Choroid plexus epithelial cell (primary cell): ENCODE measurements around the gene COMMD7.

Source experiments
- DNase-seq: peaks from one replicate; pipeline ENCODE4 v3.0.0-alpha.2; 2010; ENCODE audit warnings: low read depth
- H3K4me3 ChIP-seq: 2 replicates; pipeline ENCODE4 v1.5.1; 2011; ENCODE audit warnings: low read depth, mild to moderate bottlenecking, control low read depth, low read length, moderate library complexity
- TF ChIP-seq, protein P1 (sequence below): conservative IDR thresholded peaks from 2 replicates; pipeline ENCODE4 v1.5.1; 2011; ENCODE audit warnings: low read depth, mild to moderate bottlenecking, control low read depth, inconsistent platforms, low read length, moderate library complexity

The COMMD7 gene

DNA sequence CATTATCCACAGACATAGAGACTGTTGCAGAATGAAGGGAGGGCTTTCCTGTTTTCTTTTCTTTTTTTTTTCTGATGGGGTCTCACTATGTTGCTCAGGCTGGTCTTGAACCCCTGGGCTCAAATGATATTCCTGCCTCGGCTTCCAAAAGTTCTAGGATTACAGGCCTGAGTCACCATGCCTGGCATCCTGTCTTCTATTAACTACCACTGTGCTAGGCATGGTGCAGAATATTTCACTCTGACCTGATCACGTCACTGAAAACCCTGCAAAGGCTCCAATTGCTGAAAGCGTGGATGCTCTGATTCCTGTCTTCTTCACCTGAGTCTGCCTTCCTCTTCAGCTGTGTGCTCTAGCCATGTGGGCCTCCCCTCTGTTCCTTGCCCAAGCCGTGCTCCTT is 10.5 kb upstream of the COMMD7 start:
- no peak overlapping the region for H3K4me3 ChIP-seq
- TF ChIP-seq, protein P1, sequence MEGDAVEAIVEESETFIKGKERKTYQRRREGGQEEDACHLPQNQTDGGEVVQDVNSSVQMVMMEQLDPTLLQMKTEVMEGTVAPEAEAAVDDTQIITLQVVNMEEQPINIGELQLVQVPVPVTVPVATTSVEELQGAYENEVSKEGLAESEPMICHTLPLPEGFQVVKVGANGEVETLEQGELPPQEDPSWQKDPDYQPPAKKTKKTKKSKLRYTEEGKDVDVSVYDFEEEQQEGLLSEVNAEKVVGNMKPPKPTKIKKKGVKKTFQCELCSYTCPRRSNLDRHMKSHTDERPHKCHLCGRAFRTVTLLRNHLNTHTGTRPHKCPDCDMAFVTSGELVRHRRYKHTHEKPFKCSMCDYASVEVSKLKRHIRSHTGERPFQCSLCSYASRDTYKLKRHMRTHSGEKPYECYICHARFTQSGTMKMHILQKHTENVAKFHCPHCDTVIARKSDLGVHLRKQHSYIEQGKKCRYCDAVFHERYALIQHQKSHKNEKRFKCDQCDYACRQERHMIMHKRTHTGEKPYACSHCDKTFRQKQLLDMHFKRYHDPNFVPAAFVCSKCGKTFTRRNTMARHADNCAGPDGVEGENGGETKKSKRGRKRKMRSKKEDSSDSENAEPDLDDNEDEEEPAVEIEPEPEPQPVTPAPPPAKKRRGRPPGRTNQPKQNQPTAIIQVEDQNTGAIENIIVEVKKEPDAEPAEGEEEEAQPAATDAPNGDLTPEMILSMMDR = no peak
- DNase-seq = peak; percentile 45

- TF ChIP-seq, protein P1 = no peak
- DNase-seq = peak; percentile 62
- H3K4me3 ChIP-seq = no peak overlapping the region
These were observed 9.4 kb upstream of the COMMD7 start for GRCh38 chr20:32752458-32753250.

DNA sequence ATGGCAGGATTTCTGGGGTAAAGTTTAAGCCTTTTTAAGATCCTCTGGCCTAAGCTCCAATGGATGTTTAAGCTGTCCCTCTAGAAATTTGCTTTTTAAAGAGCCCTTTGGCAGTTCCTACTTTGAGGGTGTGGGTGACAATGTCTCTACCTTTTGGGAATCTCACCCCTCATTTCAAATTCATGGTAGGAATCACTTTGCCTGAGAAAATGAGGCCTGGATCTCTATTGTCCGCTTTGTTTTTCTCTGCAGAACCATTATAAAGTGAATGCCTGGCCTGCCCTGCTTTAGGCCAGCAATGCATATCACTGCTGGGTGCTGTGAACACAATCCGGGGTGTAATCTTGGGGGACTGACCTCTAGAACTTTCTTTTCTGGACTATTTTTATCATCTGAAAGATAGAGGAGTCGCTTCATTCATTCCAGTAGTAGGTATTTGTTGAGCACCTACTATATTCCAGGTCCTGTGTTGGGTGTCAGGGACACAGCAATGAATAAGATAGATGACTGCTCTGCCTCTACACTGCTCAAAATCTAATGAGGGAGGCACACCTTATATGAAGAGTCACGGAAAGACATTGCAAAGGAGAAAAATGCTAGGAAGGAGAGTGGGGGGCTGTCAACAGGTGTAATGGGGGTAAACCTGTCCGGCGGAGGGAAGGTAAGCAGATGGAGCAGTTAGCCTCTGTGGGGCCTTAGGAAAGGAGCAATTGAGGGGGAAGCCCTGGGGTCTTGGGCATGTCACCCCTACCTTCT is 8.6 kb upstream of the COMMD7 start:
- H3K4me3 ChIP-seq = no peak overlapping the region
- DNase-seq = no peak
- TF ChIP-seq, protein P1 = no peak

DNA sequence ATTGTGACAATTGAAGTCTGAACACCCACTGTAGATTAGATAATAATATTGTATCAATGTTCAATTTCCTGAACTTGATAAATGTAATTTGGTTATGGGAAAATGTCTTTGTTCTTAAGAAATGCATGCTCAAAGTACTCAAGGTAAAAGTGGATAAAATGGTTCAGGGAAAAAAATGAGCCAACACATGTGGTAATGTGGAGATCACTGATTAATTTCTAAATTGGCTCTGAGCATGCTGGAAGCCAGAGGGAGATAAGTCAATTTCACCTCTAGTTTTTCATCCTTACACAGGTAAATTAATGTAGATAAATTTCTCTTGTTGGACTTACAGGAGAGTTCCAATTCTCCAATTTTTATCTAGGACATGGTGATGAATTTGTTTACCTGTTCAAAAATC is 8.0 kb upstream of the COMMD7 start:
- no peak overlapping the region for H3K4me3 ChIP-seq
- TF ChIP-seq, protein P1 = no peak

DNA sequence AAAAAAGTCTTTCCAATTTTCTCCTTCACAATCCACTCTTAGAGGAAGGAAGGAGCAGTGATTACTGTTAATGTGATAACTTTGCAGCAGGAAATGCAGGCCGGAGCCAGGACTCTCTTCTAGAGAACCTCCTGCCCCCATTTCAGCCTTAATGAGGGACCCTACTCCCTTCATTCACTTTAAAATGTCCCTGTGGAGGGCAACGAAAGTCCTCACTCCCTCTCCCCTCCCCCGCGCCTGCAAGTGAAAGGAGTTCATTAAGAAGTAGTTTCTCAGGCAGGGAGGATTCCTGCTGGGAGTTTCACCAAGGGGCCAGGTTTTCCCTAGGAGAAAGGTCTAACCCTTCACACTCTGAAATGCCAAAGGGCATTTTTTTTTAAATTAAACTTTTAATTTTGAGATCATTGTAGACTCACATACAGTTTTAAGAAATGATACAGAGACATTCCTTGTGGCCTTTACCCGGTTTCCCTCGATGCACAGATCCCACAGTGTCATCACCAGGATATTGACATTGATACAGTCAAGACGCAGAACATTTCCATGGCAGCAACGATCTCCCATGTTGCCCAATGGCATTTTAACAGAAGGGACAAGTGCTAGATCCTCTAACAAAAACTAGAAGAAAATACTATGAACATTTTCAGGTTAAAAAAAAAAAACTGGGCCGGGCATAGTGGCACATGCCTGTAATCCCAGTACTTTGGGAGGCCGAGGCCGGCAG is 6.8 kb upstream of the COMMD7 start:
- TF ChIP-seq, protein P1 = no peak
- no peak overlapping the region for H3K4me3 ChIP-seq
- DNase-seq = no peak

More for the DNA sequence above, 8.0 kb upstream of the COMMD7 start:
- no peak for DNase-seq

DNA sequence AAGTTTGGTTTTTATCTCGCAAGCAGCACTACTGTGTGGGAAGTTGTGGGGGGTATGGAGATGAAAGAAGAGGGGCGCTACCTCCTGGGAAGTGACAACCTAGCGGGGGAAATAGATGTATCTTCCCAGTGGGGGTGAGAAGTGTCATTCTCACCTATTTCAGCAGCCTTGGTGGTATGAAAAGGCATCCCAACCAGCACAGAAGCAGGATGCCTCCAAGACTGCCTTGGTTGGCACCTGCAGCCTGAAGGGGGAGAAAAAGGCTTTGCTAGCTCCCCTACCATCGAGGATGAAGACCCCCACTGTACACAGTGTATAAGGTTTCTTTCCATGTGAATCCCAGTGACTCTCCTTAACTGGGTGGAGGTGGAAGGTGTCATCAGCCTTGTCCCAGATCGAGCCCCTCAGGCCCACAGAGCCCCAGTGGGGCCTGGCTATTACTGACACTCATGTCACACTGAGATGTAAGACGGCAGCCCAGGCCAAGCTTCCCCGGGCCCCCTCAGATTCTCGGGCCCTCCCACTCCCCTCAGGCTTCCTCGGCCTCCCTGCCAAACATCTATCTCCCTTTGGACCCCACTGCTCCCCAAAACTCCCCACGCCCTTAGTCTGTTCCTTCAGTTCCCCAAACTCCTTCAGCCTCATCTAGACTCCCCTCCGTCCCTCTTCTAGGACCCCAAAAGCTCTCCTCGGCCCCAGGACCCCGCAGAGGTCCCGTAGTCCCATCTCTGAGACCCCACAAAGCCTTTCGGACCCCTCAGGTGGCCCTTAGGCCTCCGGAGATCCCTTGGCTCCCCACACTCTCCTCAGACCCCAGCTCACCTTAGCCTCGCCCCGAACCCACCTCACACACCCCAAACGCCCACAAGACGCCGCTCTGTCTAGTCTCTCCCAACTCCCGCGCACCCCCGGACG is 688 bp downstream of the COMMD7 start:
- TF ChIP-seq, protein P1 = no peak
- no peak for DNase-seq
- peak overlapping the region; percentile 68 for H3K4me3 ChIP-seq
